ENCODE data around the gene ZFY.

Gene ZFY

GRCh38 chrY:2934861-2935715 lies at the start of gene ZFY:
Gene ZFY, plus strand, starts transcription at chrY:2935381. Its CDS starts 18,556 bp downstream, at chrY:2953937.
- peak; percentile 68 for DNase-seq (ENCODE audit: low spot score)
- peaks cover 23% of the 10 kb centered on the region for H3K36me3 Mint-ChIP-seq (ENCODE audit: low read depth)
- H3K27me3 Mint-ChIP-seq (ENCODE audit: low read depth): no peaks in the 10 kb centered on the region
- peak within 1 kb of the TSS; percentile 99 for H3K27ac Mint-ChIP-seq
- peak within 1 kb of the TSS; percentile 89 for H3K4me3 Mint-ChIP-seq
- H3K4me1 Mint-ChIP-seq (ENCODE audit: low read depth): peaks cover 15% of the 10 kb centered on the region
- no peaks in the 10 kb centered on the region for H3K9me3 Mint-ChIP-seq

DNA sequence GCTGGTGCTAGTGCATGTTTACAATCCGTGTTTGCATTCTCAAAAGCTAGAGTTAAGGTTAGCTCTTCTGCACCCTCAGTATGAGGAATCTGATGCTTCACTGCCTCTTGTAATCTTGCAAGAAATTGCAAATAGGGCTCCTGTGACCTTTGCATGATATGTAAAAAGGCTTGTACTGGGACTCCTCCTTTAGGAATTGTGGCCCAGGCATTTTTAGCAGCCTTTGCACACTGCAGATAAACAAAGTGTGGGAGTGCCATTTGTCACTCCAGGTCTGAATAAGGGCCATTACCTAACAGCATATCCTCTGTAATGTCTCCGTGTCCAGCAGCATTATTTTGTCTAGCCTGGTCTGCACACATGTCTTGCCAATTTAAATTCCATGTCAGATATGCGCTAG lies 49.3 kb upstream of the ZFY start:
- Mint-ChIP-seq H3K36me3 (ENCODE audit: low read depth) (peaks cover 16% of the 10 kb centered on the region), H3K27ac (no peak overlapping the region), H3K4me3 (no peak overlapping the region), H3K9me3 (peaks cover 16% of the 10 kb centered on the region), H3K4me1 (ENCODE audit: low read depth) (peaks cover 25% of the 10 kb centered on the region), H3K27me3 (ENCODE audit: low read depth) (no peaks in the 10 kb centered on the region)
- DNase-seq (ENCODE audit: low spot score): no peak

DNA sequence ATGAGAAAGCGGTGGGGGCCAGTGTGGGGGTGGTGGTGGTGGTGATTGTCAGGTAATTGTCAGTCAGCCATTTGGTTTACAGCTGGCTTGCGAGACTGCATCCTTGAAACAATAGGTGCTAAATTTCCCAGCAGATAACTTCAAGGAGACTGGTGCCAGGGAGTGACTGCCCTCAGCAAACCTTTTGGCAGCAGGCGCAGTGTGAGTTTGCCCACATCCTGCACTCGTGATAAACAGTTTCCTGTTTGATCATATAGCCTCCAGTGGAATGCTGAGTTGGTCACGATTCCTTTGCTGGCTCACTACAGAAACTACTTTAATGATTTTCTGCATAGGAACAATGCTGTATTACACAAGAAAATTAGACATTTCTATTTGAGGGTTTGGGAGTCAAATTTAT lies 47.8 kb upstream of the ZFY start:
- Mint-ChIP-seq H3K4me3 (peak overlapping the region; percentile 61), H3K27ac (peak overlapping the region; percentile 85), H3K36me3 (ENCODE audit: low read depth) (peaks cover 12% of the 10 kb centered on the region), H3K4me1 (ENCODE audit: low read depth) (peaks cover 25% of the 10 kb centered on the region), H3K27me3 (ENCODE audit: low read depth) (no peaks in the 10 kb centered on the region), H3K9me3 (peaks cover 8% of the 10 kb centered on the region)
- DNase-seq (ENCODE audit: low spot score): peak; percentile 22

GRCh38 chrY:2887955-2888354 lies 47.2 kb upstream of the ZFY start:
- Mint-ChIP-seq H3K27me3 (ENCODE audit: low read depth) (no peaks in the 10 kb centered on the region), H3K4me1 (ENCODE audit: low read depth) (peaks cover 25% of the 10 kb centered on the region), H3K36me3 (ENCODE audit: low read depth) (peaks cover 12% of the 10 kb centered on the region), H3K4me3 (peak overlapping the region; percentile 61), H3K27ac (peak overlapping the region; percentile 85), H3K9me3 (peaks cover 8% of the 10 kb centered on the region)
- peak; percentile 29 for DNase-seq (ENCODE audit: low spot score)

DNA sequence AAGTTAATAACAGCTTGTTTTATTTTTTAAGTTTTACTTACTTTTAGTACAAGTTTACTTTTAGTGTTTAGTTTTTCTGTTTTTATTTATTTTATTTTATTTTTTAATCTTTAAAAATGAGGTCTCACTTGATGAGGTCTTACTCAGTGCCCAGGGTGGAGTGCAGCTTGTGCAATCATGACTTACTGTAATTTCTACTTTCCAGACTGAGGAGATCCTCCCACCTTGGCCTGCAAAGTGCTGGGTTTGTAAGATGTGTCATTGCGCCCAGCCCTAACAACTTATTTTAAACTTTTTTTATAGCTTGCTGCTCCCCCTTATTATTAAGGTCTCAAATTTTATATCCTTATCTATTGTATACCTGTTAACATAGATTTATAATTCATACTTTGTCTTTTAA lies 41.7 kb upstream of the ZFY start:
- no peak overlapping the region for H3K27ac Mint-ChIP-seq
- H3K9me3 Mint-ChIP-seq: no peaks in the 10 kb centered on the region
- H3K4me1 Mint-ChIP-seq (ENCODE audit: low read depth): peaks cover 10% of the 10 kb centered on the region
- H3K36me3 Mint-ChIP-seq (ENCODE audit: low read depth): no peaks in the 10 kb centered on the region
- DNase-seq (ENCODE audit: low spot score): no peak
- H3K4me3 Mint-ChIP-seq: no peak overlapping the region
- H3K27me3 Mint-ChIP-seq (ENCODE audit: low read depth): no peaks in the 10 kb centered on the region

DNA sequence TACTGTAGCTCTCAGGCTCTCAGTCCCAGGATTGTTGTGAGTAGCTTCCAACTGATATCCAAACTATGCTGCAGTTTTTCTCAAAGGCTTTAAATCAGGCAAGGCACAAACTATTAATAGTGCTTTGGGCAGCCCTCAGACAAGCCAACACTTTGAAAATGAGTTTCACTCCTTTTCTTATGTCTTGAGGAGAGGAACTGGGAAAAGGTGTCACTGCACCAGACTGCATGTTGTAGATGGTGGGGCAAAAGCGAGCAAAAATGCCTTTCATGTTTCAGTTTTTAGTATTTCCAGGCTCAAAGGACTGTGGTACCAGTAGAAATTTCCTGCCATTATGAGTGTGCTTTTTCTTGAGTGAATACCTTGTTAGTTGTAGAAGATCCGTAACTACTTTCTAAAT lies 39.1 kb upstream of the ZFY start:
- Mint-ChIP-seq H3K36me3 (ENCODE audit: low read depth) (no peaks in the 10 kb centered on the region), H3K27ac (no peak overlapping the region), H3K4me1 (ENCODE audit: low read depth) (peaks cover 7% of the 10 kb centered on the region)

DNA sequence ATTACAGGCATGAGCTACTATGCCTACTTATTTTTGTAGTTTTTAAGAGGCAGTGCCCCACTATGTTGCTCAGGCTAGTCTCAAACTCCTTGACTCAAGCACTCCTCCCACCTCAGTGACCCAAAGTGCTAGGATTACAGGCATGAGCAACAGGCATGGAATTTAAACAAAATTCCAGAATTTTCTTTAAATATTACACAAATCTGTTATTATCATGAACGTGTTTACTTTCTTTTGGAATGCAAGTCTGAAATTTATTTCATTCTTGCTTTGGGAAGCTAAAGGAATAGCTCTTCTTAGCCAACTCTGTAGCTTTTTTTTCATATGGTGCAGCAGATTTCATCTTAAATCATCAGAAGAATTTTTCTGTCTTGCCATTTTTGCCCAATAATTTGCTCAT lies 27.8 kb upstream of the ZFY start:
- Mint-ChIP-seq H3K4me3 (no peak overlapping the region), H3K4me1 (ENCODE audit: low read depth) (peaks cover 2% of the 10 kb centered on the region), H3K27me3 (ENCODE audit: low read depth) (no peaks in the 10 kb centered on the region)

More for the DNA sequence above, 39.1 kb upstream of the ZFY start:
- no peak overlapping the region for H3K4me3 Mint-ChIP-seq
- DNase-seq (ENCODE audit: low spot score): no peak
- peaks cover 3% of the 10 kb centered on the region for H3K9me3 Mint-ChIP-seq
- no peaks in the 10 kb centered on the region for H3K27me3 Mint-ChIP-seq (ENCODE audit: low read depth)

GRCh38 chrY:2913066-2913815 lies 21.9 kb upstream of the ZFY start:
- peaks cover 13% of the 10 kb centered on the region for H3K4me1 Mint-ChIP-seq (ENCODE audit: low read depth)
- peaks cover 5% of the 10 kb centered on the region for H3K9me3 Mint-ChIP-seq
- peak overlapping the region; percentile 40 for H3K4me3 Mint-ChIP-seq
- H3K27ac Mint-ChIP-seq: peak overlapping the region; percentile 63
- peak; percentile 17 for DNase-seq (ENCODE audit: low spot score)
- no peaks in the 10 kb centered on the region for H3K27me3 Mint-ChIP-seq (ENCODE audit: low read depth)
- H3K36me3 Mint-ChIP-seq (ENCODE audit: low read depth): peaks cover 6% of the 10 kb centered on the region

More for the DNA sequence above, 27.8 kb upstream of the ZFY start:
- no peak overlapping the region for H3K27ac Mint-ChIP-seq
- H3K9me3 Mint-ChIP-seq: peaks cover 2% of the 10 kb centered on the region
- DNase-seq (ENCODE audit: low spot score): no peak
- H3K36me3 Mint-ChIP-seq (ENCODE audit: low read depth): peaks cover 3% of the 10 kb centered on the region

DNA sequence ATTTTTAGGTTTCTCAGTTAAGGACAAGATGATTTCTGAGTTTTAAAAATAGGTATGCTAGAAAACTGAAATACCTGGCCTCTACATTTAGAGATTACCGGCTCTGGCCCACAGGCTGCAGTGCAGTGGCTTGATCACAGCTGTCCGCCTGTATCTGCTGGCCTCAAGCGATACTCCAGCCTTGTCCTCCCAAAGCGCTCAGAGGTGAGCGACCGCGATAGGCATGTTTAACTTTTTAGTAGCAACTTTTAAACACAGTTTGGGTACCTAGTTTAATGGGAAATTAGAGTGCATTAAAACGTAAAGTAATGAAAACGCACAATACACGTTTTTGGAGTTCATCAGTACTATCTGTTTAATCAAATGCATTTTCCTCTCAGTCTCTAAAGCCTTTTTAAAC lies 1.1 kb upstream of the ZFY start:
- Mint-ChIP-seq H3K27ac (peak overlapping the region; percentile 96), H3K36me3 (ENCODE audit: low read depth) (peaks cover 19% of the 10 kb centered on the region), H3K4me3 (peak overlapping the region; percentile 88), H3K27me3 (ENCODE audit: low read depth) (no peaks in the 10 kb centered on the region), H3K4me1 (ENCODE audit: low read depth) (peaks cover 8% of the 10 kb centered on the region), H3K9me3 (no peaks in the 10 kb centered on the region)
- DNase-seq (ENCODE audit: low spot score): no peak

DNA sequence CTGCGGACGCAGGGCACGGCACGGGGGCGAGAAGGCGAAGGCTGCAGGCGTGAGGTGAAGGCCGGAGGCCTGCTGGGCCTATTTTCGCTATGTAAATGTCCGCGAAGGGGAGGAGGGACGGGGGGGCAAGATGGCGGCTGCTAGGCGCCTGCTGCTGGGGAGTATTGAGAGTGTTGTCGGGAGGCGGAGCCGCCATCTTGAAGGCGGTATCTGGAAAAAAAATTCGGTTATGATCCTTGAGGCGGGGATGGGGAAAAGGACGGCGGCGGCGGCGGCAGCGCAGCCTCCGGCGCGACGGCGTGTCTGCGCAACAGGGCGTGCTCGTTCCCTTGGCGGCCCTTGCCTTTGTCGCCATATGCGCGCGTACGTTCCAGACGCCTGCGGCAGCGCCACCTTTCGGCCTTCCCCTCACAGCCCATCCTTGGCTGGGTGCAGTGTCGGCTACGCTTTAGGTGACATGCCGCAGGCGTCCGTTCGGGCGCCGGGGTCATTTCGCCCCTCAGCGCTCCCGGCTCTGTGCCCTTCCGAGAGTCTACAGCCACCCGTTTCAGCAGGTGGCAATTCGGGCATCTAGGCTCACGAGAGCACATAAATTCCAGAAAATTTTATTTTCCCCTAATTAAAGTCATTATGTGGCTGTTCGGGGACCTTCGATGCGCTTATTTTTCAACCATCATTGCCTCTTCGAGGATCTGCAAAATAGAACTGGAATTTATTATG lies 695 bp downstream of the ZFY start:
- no peaks in the 10 kb centered on the region for H3K9me3 Mint-ChIP-seq
- peaks cover 26% of the 10 kb centered on the region for H3K36me3 Mint-ChIP-seq (ENCODE audit: low read depth)
- peaks cover 19% of the 10 kb centered on the region for H3K4me1 Mint-ChIP-seq (ENCODE audit: low read depth)
- no peaks in the 10 kb centered on the region for H3K27me3 Mint-ChIP-seq (ENCODE audit: low read depth)
- H3K4me3 Mint-ChIP-seq: peak overlapping the region; percentile 89
- peak; percentile 84 for DNase-seq (ENCODE audit: low spot score)
- peak overlapping the region; percentile 99 for H3K27ac Mint-ChIP-seq

DNA sequence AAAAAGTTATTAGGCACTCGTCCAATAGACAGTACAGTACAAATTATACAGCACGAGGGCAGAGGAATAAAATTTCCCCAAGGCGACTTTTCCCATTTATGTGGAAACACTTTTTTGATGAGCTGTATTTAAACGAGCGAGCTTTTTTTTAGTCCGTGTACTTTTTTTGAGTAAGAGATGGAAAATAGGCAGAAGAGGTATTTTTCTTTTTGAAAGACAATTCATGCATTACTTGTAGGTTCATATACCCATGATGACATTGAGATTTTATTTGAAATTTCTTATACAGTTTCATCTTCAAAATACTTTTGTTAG lies 1.2 kb downstream of the ZFY start:
- Mint-ChIP-seq H3K27ac (peak overlapping the region; percentile 99), H3K36me3 (ENCODE audit: low read depth) (peaks cover 26% of the 10 kb centered on the region), H3K27me3 (ENCODE audit: low read depth) (no peaks in the 10 kb centered on the region), H3K9me3 (no peaks in the 10 kb centered on the region), H3K4me1 (ENCODE audit: low read depth) (peaks cover 19% of the 10 kb centered on the region), H3K4me3 (peak overlapping the region; percentile 89)
- no peak for DNase-seq (ENCODE audit: low spot score)

DNA sequence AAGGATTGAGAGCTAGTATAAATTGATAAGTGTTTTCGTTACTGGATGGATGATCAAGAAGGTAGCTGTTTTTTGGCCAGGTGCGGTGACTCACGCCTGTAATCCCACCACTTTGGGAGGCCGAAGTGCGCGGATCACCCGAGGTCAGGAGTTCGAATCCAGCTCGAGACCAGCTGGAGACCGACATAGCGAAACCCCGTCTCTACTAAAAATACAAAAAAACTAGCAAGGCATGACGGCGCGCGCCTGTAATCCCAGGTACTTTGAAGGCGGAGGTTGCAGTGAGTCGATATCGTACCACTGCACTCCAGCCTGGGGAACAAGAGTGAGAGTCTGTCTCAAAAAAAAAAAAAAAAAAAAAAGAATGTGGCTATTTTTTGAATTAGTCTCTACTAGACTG lies 2.0 kb downstream of the ZFY start:
- Mint-ChIP-seq H3K27me3 (ENCODE audit: low read depth) (no peaks in the 10 kb centered on the region), H3K36me3 (ENCODE audit: low read depth) (peaks cover 20% of the 10 kb centered on the region), H3K9me3 (no peaks in the 10 kb centered on the region), H3K4me3 (peak overlapping the region; percentile 89), H3K4me1 (ENCODE audit: low read depth) (peaks cover 19% of the 10 kb centered on the region), H3K27ac (peak overlapping the region; percentile 99)
- DNase-seq (ENCODE audit: low spot score): no peak

DNA sequence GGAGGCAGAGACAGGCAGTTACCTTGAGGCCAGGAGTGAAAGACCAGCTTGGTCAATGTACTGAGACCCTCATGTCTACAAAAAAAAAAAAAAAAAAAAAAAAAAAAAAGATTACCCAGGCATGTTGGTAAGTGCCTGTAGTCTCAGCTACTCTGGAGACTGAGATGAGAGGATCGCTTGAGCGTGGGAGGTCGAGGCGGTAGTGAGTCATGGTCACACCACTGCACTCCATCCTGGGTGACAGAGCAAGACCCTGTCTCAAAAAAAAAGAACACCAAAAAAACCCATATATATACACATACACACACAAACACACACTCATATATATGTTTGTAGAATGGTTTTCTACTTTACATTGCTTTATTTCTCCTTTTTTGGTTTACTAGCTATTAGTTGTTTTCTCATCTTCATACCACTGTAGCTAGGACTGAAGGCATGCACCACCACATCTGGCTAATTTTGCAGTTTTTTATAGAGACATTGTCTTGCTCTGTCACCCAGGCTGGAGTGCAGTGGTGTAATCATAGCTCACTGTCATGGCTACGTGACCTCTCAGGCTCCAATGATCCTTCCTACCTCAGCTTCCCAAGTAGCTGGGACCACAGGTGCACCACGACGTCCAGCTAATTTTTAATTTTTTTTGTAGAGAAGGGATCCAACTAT lies 14.5 kb downstream of the ZFY start:
- H3K9me3 Mint-ChIP-seq: no peaks in the 10 kb centered on the region
- H3K4me3 Mint-ChIP-seq: no peak overlapping the region
- H3K27me3 Mint-ChIP-seq (ENCODE audit: low read depth): no peaks in the 10 kb centered on the region
- peaks cover 37% of the 10 kb centered on the region for H3K4me1 Mint-ChIP-seq (ENCODE audit: low read depth)
- DNase-seq (ENCODE audit: low spot score): peak; percentile 44
- peaks cover 20% of the 10 kb centered on the region for H3K36me3 Mint-ChIP-seq (ENCODE audit: low read depth)
- no peak overlapping the region for H3K27ac Mint-ChIP-seq
